ENCODE measurements around the gene DNAH6. TPM values are rescaled to one million over a fixed set of nuclear protein-coding genes. Genes with fewer than 3 reads are reported as not detected.

Gene DNAH6
- polyA plus RNA-seq, 1 donor (not counting 4 experiments of a cell fraction or from before 2014, with no cell fraction given), result 0.05 TPM

GRCh38 chr2:84603911-84604310, 87.6 kb downstream of the DNAH6 start:
- no peaks in the 10 kb centered on the region for H3K79me2 ChIP-seq (ENCODE audit: control insufficient read depth, insufficient read depth, low read length)
- DNase-seq (ENCODE audit: low read depth, low spot score), result no peak
- H3K27me3 ChIP-seq (ENCODE audit: control insufficient read depth, extremely low read depth, insufficient read depth, low read length), result no peaks in the 10 kb centered on the region
- no peaks in the 10 kb centered on the region for H3K4me1 ChIP-seq (ENCODE audit: control insufficient read depth, extremely low read depth, insufficient read depth, low read length)
- TF ChIP-seq EZH2 (IDR thresholded peaks at IDR 0.05; ENCODE audit: low read length) (no peak), CTCF (optimal IDR thresholded peaks at IDR 0.05 in 1 of 3, IDR thresholded peaks at IDR 0.05 in 1 of 3, conservative IDR thresholded peaks at IDR 0.05 in 1 of 3; ENCODE audit: extremely low read depth in 1 of 3, insufficient read depth in 2 of 3, low read length in 3 of 3) (no peak)
- H3K9ac ChIP-seq (ENCODE audit: control insufficient read depth, extremely low read depth, insufficient read depth, low read length), result no peak overlapping the region
- no peak overlapping the region for H2AFZ ChIP-seq (ENCODE audit: control insufficient read depth, low read length)
- H3K9me3 ChIP-seq (ENCODE audit: control insufficient read depth, low read depth, low read length), result no peaks in the 10 kb centered on the region
- H3K9me1 ChIP-seq (ENCODE audit: control insufficient read depth, extremely low read depth, insufficient read depth, low read length), result no peaks in the 10 kb centered on the region
- no peak overlapping the region for H3K4me3 ChIP-seq (ENCODE audit: control insufficient read depth in 2 of 3, extremely low read depth in 1 of 3, insufficient read depth in 2 of 3, low read depth in 1 of 3, low read length in 3 of 3)
- H3K4me2 ChIP-seq (ENCODE audit: control insufficient read depth, extremely low read depth, insufficient read depth, low read depth, low read length), result no peak overlapping the region
- no peaks in the 10 kb centered on the region for H3K36me3 ChIP-seq (ENCODE audit: control insufficient read depth in 2 of 2, extremely low read depth in 1 of 2, insufficient read depth in 2 of 2, low read length in 2 of 2)
- FAIRE-seq, result no peak
- dilution Hi-C loops (cut with MboI; ENCODE audit: extremely low pct_ligation_motif_present, low sequenced_read_pairs), result no loop called here
- H4K20me1 ChIP-seq (ENCODE audit: control insufficient read depth, extremely low read depth, insufficient read depth, low read length), result no peaks in the 10 kb centered on the region
- H3K27ac ChIP-seq (ENCODE audit: control insufficient read depth, insufficient read depth, low read length), result no peak overlapping the region

GRCh38 chr2:84613082-84613481, 96.8 kb downstream of the DNAH6 start:
- Histone ChIP-seq H3K79me2 (ENCODE audit: control insufficient read depth, insufficient read depth, low read length) (no peaks in the 10 kb centered on the region), H3K4me2 (ENCODE audit: control insufficient read depth, extremely low read depth, insufficient read depth, low read depth, low read length) (no peak overlapping the region), H3K4me1 (ENCODE audit: control insufficient read depth, extremely low read depth, insufficient read depth, low read length) (no peaks in the 10 kb centered on the region), H3K27me3 (ENCODE audit: control insufficient read depth, extremely low read depth, insufficient read depth, low read length) (no peaks in the 10 kb centered on the region), H2AFZ (ENCODE audit: control insufficient read depth, low read length) (no peak overlapping the region), H3K9me3 (ENCODE audit: control insufficient read depth, low read depth, low read length) (no peaks in the 10 kb centered on the region), H4K20me1 (ENCODE audit: control insufficient read depth, extremely low read depth, insufficient read depth, low read length) (no peaks in the 10 kb centered on the region), H3K9me1 (ENCODE audit: control insufficient read depth, extremely low read depth, insufficient read depth, low read length) (no peaks in the 10 kb centered on the region), H3K9ac (ENCODE audit: control insufficient read depth, extremely low read depth, insufficient read depth, low read length) (no peak overlapping the region), H3K27ac (ENCODE audit: control insufficient read depth, insufficient read depth, low read length) (no peak overlapping the region), H3K36me3 (ENCODE audit: control insufficient read depth in 2 of 2, extremely low read depth in 1 of 2, insufficient read depth in 2 of 2, low read length in 2 of 2) (no peaks in the 10 kb centered on the region), H3K4me3 (ENCODE audit: control insufficient read depth in 2 of 3, extremely low read depth in 1 of 3, insufficient read depth in 2 of 3, low read depth in 1 of 3, low read length in 3 of 3) (no peak overlapping the region)
- TF ChIP-seq EZH2 (IDR thresholded peaks at IDR 0.05; ENCODE audit: low read length) (no peak), CTCF (optimal IDR thresholded peaks at IDR 0.05 in 1 of 3, IDR thresholded peaks at IDR 0.05 in 1 of 3, conservative IDR thresholded peaks at IDR 0.05 in 1 of 3; ENCODE audit: extremely low read depth in 1 of 3, insufficient read depth in 2 of 3, low read length in 3 of 3) (no peak)
- dilution Hi-C loops (cut with MboI; ENCODE audit: extremely low pct_ligation_motif_present, low sequenced_read_pairs), result no loop called here
- DNase-seq (ENCODE audit: low read depth, low spot score) (no peak), FAIRE-seq (no peak)
